Measurements from ENCODE around the gene FOXI3. TPM values are rescaled to one million over a fixed set of nuclear protein-coding genes. Genes with fewer than 3 reads are reported as not detected.

Gene FOXI3
- total and polyA plus RNA-seq, 9 donors: 0.05 to 0.64 TPM; not detected in 7

GRCh38 chr2:88469202-88470114 is 17.0 kb upstream of the FOXI3 start:
- H3K4me3 ChIP-seq (ENCODE audit: low read length): no peak overlapping the region
- H3K27me3 ChIP-seq (ENCODE audit: control insufficient read depth, insufficient read depth, low read length): peaks cover 3% of the 10 kb centered on the region
- H3K36me3 ChIP-seq (ENCODE audit: control insufficient read depth, insufficient read depth, low read length): no peaks in the 10 kb centered on the region
- no peak overlapping the region for H3K27ac ChIP-seq (ENCODE audit: low read length)
- H3K4me1 ChIP-seq (ENCODE audit: control insufficient read depth, insufficient read depth, low read length): no peaks in the 10 kb centered on the region
- no peak for DNase-seq
- no peaks in the 10 kb centered on the region for H3K9me3 ChIP-seq (replicated peaks; ENCODE audit: control insufficient read depth, low read depth, low read length)
- 76% methylated on average over 2 of the region's 4 CpGs for WGBS (ENCODE audit: insufficient coverage)

DNA sequence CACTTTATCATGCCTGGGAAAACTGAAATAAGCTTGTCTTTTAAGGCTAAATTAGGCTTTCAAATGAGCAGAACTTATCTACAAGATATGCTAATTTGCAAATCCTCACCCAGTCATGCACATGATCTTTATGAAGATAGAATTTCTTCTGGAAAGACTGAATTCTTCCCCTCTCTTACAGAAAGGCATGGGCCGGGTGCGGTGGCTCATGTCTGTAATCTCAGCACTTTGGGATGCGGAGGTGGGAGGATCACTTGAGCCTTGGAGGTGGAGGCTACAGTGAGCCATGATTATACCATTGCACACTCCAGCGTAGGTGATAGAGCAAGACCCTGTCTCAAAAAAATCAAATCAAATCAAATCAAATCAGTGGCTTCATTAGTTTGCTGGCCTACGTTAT is 11.7 kb upstream of the FOXI3 start:
- Histone ChIP-seq H3K36me3 (ENCODE audit: control insufficient read depth, insufficient read depth, low read length) (no peaks in the 10 kb centered on the region), H3K4me3 (ENCODE audit: low read length) (no peak overlapping the region), H3K9me3 (replicated peaks; ENCODE audit: control insufficient read depth, low read depth, low read length) (no peaks in the 10 kb centered on the region), H3K27me3 (ENCODE audit: control insufficient read depth, insufficient read depth, low read length) (peaks cover 8% of the 10 kb centered on the region), H3K27ac (ENCODE audit: low read length) (no peak overlapping the region), H3K4me1 (ENCODE audit: control insufficient read depth, insufficient read depth, low read length) (no peaks in the 10 kb centered on the region)
- DNase-seq: no peak
- no CpG with 5 or more reads among the region's 5 CpGs for WGBS (ENCODE audit: insufficient coverage)

DNA sequence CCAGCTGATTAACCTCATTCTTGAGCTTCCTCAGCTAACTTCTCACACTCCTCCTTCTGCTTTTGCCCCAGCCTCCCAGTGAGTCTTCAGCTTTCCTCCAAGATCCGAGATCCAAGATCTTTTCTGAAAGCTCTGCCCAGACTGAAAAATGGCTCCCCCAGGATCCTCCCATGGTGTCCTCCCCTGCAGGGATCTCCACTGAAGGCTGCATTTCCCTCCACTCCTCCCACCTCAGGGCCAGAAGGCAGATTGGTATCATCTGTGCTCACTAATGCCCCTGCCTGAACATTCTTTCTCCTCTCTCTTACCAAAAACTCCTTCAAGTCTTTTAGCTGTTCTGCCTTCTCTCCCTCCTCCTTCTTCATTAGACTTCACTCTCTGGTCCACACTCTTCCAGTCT is 6.1 kb upstream of the FOXI3 start:
- Histone ChIP-seq H3K9me3 (replicated peaks; ENCODE audit: control insufficient read depth, low read depth, low read length) (no peaks in the 10 kb centered on the region), H3K4me1 (ENCODE audit: control insufficient read depth, insufficient read depth, low read length) (no peaks in the 10 kb centered on the region), H3K4me3 (ENCODE audit: low read length) (no peak overlapping the region), H3K27me3 (ENCODE audit: control insufficient read depth, insufficient read depth, low read length) (peaks cover 39% of the 10 kb centered on the region), H3K36me3 (ENCODE audit: control insufficient read depth, insufficient read depth, low read length) (no peaks in the 10 kb centered on the region), H3K27ac (ENCODE audit: low read length) (no peak overlapping the region)
- no peak for DNase-seq
- WGBS (ENCODE audit: insufficient coverage): 20% methylated on average over 1 of the region's 1 CpG

GRCh38 chr2:88452980-88453582 is 588 bp upstream of the FOXI3 start:
- H3K36me3 ChIP-seq (ENCODE audit: control insufficient read depth, insufficient read depth, low read length): no peaks in the 10 kb centered on the region
- H3K9me3 ChIP-seq (replicated peaks; ENCODE audit: control insufficient read depth, low read depth, low read length): no peaks in the 10 kb centered on the region
- H3K4me3 ChIP-seq (ENCODE audit: low read length): no peak overlapping the region
- DNase-seq: peak; percentile 30
- peaks cover 63% of the 10 kb centered on the region for H3K27me3 ChIP-seq (ENCODE audit: control insufficient read depth, insufficient read depth, low read length)
- 2% methylated on average over 15 of the region's 29 CpGs for WGBS (ENCODE audit: insufficient coverage)
- peaks cover 4% of the 10 kb centered on the region for H3K4me1 ChIP-seq (ENCODE audit: control insufficient read depth, insufficient read depth, low read length)
- no peak overlapping the region for H3K27ac ChIP-seq (ENCODE audit: low read length)

DNA sequence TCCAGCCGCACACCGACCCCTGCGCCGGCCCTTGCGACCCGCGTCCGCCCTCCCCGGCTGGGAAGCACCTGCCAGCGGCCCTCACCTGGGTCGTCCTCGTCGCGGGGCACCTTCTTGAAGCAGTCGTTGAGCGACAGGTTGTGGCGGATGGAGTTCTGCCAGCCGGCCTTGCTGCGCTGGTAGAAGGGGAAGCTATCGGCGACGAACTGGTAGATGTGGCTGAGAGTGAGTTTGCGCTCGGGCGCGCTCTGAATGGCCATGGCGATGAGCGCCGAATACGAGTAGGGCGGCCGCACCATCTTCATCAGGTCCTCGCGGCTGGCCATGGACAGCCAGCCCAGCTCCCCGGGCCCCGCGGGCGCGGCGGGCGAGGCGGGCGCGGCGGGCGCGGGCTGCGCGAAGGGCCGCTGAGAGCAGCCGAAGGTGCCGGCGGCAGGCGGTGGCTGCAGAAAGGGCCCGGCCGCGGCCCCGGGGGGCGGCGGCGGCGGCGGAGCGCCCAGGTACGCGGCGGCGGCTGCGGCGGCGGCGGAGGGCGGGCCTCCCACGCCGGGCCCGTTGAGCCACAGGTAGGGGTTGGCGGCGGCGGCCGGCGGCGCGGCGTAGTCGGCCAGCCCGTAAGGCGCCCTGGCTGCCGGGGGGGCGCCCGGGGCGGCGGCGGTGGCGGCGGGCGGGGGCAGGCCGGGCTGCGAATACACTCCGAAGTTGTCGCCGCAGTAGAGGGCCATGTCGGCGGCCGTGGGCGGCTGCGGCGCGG is 505 bp downstream of the FOXI3 start:
- peaks cover 67% of the 10 kb centered on the region for H3K27me3 ChIP-seq (ENCODE audit: control insufficient read depth, insufficient read depth, low read length)
- H3K4me3 ChIP-seq (ENCODE audit: low read length): no peak overlapping the region
- H3K36me3 ChIP-seq (ENCODE audit: control insufficient read depth, insufficient read depth, low read length): no peaks in the 10 kb centered on the region
- H3K27ac ChIP-seq (ENCODE audit: low read length): no peak overlapping the region
- H3K9me3 ChIP-seq (replicated peaks; ENCODE audit: control insufficient read depth, low read depth, low read length): no peaks in the 10 kb centered on the region
- H3K4me1 ChIP-seq (ENCODE audit: control insufficient read depth, insufficient read depth, low read length): peaks cover 4% of the 10 kb centered on the region
- under 1% methylated on average over 107 of the region's 108 CpGs for WGBS (ENCODE audit: insufficient coverage)
- no peak for DNase-seq

GRCh38 chr2:88450925-88451810 is 1.3 kb downstream of the FOXI3 start:
- H3K4me3 ChIP-seq (ENCODE audit: low read length): no peak overlapping the region
- no peak for DNase-seq
- 10% methylated on average over 8 of the region's 18 CpGs for whole genome bisulfite sequencing (ENCODE audit: insufficient coverage)
- no peaks in the 10 kb centered on the region for H3K9me3 ChIP-seq (replicated peaks; ENCODE audit: control insufficient read depth, low read depth, low read length)
- H3K27me3 ChIP-seq (ENCODE audit: control insufficient read depth, insufficient read depth, low read length): peaks cover 67% of the 10 kb centered on the region
- no peaks in the 10 kb centered on the region for H3K36me3 ChIP-seq (ENCODE audit: control insufficient read depth, insufficient read depth, low read length)
- peaks cover 4% of the 10 kb centered on the region for H3K4me1 ChIP-seq (ENCODE audit: control insufficient read depth, insufficient read depth, low read length)
- H3K27ac ChIP-seq (ENCODE audit: low read length): no peak overlapping the region

DNA sequence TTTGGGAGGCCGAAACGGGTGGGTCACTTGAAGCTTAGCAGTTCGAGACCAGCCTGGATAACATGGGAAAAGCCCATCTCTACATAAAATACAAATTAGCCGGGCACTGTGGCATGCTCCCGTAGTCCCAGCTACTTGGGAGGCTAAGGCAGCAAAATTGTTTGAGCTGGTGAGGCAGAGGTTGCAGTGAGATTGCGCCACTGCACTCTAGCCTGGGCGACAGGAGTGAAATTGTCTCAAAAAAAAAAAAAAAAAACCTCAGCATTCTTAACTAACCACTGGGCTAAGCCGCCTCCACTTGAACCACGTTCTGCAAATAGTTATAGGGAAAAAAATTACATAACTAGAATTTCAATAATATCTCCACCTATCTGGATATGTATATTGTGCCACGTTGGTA is 2.3 kb downstream of the FOXI3 start:
- peaks cover 67% of the 10 kb centered on the region for H3K27me3 ChIP-seq (ENCODE audit: control insufficient read depth, insufficient read depth, low read length)
- H3K9me3 ChIP-seq (replicated peaks; ENCODE audit: control insufficient read depth, low read depth, low read length): no peaks in the 10 kb centered on the region
- DNase-seq: no peak
- no CpG with 5 or more reads among the region's 10 CpGs for WGBS (ENCODE audit: insufficient coverage)
- no peak overlapping the region for H3K27ac ChIP-seq (ENCODE audit: low read length)
- H3K36me3 ChIP-seq (ENCODE audit: control insufficient read depth, insufficient read depth, low read length): no peaks in the 10 kb centered on the region
- peaks cover 4% of the 10 kb centered on the region for H3K4me1 ChIP-seq (ENCODE audit: control insufficient read depth, insufficient read depth, low read length)
- H3K4me3 ChIP-seq (ENCODE audit: low read length): no peak overlapping the region

- peaks cover 53% of the 10 kb centered on the region for H3K27me3 ChIP-seq (ENCODE audit: control insufficient read depth, insufficient read depth, low read length)
- no peaks in the 10 kb centered on the region for H3K36me3 ChIP-seq (ENCODE audit: control insufficient read depth, insufficient read depth, low read length)
- H3K9me3 ChIP-seq (replicated peaks; ENCODE audit: control insufficient read depth, low read depth, low read length): no peaks in the 10 kb centered on the region
- no peak overlapping the region for H3K27ac ChIP-seq (ENCODE audit: low read length)
- H3K4me1 ChIP-seq (ENCODE audit: control insufficient read depth, insufficient read depth, low read length): peaks cover 4% of the 10 kb centered on the region
- H3K4me3 ChIP-seq (ENCODE audit: low read length): no peak overlapping the region
- DNase-seq: no peak
- 79% methylated on average over 8 of the region's 8 CpGs for WGBS (ENCODE audit: insufficient coverage)
Measured at GRCh38 chr2:88448248-88448647, 4.2 kb downstream of the FOXI3 start.

DNA sequence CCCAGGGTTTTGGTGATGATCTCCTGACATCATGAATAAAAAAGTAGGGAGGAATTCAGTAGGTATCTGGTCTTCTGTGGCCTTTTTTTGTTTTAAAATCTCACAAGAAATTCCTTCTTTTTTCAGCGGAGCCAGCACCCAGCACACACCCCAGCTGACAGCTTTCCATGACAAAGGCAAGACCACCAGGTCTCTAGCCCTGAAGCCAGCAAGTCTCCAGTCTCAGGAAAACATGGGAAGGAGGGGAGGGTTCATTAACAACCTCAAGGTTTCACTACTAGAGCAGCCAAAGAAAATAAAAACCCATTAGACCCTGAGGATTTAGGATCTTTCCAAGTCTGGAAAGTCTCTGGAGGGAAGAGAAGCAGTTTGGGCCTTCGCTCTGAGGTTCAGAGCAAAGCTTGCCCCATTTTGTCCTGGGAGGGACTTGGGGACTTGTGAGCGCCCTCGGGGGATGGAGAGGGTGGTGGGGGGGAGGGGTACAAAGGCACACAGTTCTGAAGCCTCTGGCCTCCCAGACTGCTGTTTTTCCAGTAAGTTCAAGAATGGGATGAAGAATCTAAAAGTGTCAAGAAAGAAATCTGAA is 9.0 kb downstream of the FOXI3 start:
- Histone ChIP-seq H3K27ac (ENCODE audit: low read length) (no peak overlapping the region), H3K4me3 (ENCODE audit: low read length) (no peak overlapping the region), H3K4me1 (ENCODE audit: control insufficient read depth, insufficient read depth, low read length) (no peaks in the 10 kb centered on the region), H3K27me3 (ENCODE audit: control insufficient read depth, insufficient read depth, low read length) (peaks cover 26% of the 10 kb centered on the region), H3K9me3 (replicated peaks; ENCODE audit: control insufficient read depth, low read depth, low read length) (no peaks in the 10 kb centered on the region), H3K36me3 (ENCODE audit: control insufficient read depth, insufficient read depth, low read length) (no peaks in the 10 kb centered on the region)
- no peak for DNase-seq
- WGBS (ENCODE audit: insufficient coverage): 51% methylated on average over 3 of the region's 4 CpGs
